SK-N-SH (cell line): Measurements from ENCODE around the gene CCDC149.

Experiments used
- CTCF ChIP-seq: fragments of 200-600 bp; sonication (generic); IDR thresholded peaks from 2 replicates; pipeline ENCODE4 v1.6.1; 2017; ENCODE audit warnings: antibody characterized with exemption, mild to moderate bottlenecking, moderate library complexity
- EP300 ChIP-seq, 2 experiments: IDR thresholded peaks; 2 replicates each; pipeline versions ENCODE4 v1.4.0 to v1.6.1; 2012; ENCODE audit warnings: borderline replicate concordance in 1 of 2, low read depth in 1 of 2, low read length in 1 of 2
- NFIC ChIP-seq: IDR thresholded peaks from 2 replicates; pipeline ENCODE4 v1.4.0; 2012; ENCODE audit warnings: borderline replicate concordance
- RAD21 ChIP-seq: IDR thresholded peaks from 2 replicates; pipeline ENCODE4 v1.6.1; 2012; ENCODE audit warnings: mild to moderate bottlenecking, low read length
- RCOR1 ChIP-seq: fragments of 150-350 bp; IDR thresholded peaks from 2 replicates; pipeline ENCODE4 v1.6.1; 2017; ENCODE audit warnings: antibody characterized with exemption, low read length
- RFX5 ChIP-seq: IDR thresholded peaks from 2 replicates; pipeline ENCODE4 v1.6.1; 2012; ENCODE audit warnings: mild to moderate bottlenecking, improper control_type of control experiment, low read length
- RXRA ChIP-seq: IDR thresholded peaks from 2 replicates; pipeline ENCODE4 v1.4.0; 2012; ENCODE audit warnings: low read depth, mild to moderate bottlenecking, borderline replicate concordance
- SIN3A ChIP-seq: IDR thresholded peaks from 2 replicates; pipeline ENCODE4 v1.6.1; 2012; ENCODE audit warnings: low read depth, mild to moderate bottlenecking, low read length, moderate library complexity, borderline replicate concordance
- TF ChIP-seq, protein P1 (sequence below): IDR thresholded peaks from 2 replicates; pipeline ENCODE4 v1.6.1; 2012; ENCODE audit warnings: mild to moderate bottlenecking, low read depth, low read length, moderate library complexity
- TF ChIP-seq, protein P2 (sequence below): fragments of 150-350 bp; IDR thresholded peaks from 2 replicates; pipeline ENCODE4 v1.6.1; 2017; ENCODE audit warnings: antibody characterized with exemption, low read length, low read depth, borderline replicate concordance

DNA sequence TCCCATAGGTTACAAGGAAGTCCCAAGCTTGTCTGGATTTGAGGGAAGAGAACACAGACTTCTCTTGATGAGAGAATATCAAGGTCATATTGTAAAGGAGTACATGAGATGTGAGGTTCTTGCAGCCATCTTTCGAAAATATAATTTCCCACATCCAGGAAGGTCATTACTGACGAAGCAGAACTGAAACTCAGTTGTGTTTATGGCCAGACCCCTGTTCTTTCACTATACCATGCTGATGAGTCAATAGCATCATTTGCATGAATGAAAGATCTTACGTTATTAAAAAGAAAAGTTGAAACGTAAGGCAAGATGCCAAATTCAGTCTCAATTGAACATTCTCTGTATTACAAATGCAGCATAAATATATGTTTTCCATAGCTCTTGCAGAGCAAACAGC is 14.2 kb upstream of the CCDC149 start:
- TF ChIP-seq CTCF (no peak), RCOR1 (no peak), NFIC (no peak), RFX5 (no peak), RAD21 (no peak), RXRA (no peak), SIN3A (no peak), EP300 (IDR thresholded peaks at IDR 0.05; ENCODE audit: borderline replicate concordance in 1 of 2, low read depth in 1 of 2, low read length in 1 of 2) (no peak)
- TF ChIP-seq, protein P1, sequence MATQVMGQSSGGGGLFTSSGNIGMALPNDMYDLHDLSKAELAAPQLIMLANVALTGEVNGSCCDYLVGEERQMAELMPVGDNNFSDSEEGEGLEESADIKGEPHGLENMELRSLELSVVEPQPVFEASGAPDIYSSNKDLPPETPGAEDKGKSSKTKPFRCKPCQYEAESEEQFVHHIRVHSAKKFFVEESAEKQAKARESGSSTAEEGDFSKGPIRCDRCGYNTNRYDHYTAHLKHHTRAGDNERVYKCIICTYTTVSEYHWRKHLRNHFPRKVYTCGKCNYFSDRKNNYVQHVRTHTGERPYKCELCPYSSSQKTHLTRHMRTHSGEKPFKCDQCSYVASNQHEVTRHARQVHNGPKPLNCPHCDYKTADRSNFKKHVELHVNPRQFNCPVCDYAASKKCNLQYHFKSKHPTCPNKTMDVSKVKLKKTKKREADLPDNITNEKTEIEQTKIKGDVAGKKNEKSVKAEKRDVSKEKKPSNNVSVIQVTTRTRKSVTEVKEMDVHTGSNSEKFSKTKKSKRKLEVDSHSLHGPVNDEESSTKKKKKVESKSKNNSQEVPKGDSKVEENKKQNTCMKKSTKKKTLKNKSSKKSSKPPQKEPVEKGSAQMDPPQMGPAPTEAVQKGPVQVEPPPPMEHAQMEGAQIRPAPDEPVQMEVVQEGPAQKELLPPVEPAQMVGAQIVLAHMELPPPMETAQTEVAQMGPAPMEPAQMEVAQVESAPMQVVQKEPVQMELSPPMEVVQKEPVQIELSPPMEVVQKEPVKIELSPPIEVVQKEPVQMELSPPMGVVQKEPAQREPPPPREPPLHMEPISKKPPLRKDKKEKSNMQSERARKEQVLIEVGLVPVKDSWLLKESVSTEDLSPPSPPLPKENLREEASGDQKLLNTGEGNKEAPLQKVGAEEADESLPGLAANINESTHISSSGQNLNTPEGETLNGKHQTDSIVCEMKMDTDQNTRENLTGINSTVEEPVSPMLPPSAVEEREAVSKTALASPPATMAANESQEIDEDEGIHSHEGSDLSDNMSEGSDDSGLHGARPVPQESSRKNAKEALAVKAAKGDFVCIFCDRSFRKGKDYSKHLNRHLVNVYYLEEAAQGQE: no peak
- TF ChIP-seq, protein P2, sequence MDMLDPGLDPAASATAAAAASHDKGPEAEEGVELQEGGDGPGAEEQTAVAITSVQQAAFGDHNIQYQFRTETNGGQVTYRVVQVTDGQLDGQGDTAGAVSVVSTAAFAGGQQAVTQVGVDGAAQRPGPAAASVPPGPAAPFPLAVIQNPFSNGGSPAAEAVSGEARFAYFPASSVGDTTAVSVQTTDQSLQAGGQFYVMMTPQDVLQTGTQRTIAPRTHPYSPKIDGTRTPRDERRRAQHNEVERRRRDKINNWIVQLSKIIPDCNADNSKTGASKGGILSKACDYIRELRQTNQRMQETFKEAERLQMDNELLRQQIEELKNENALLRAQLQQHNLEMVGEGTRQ: no peak
